GM21737 (cell line): ENCODE measurements around the gene CLIC5.
A peak's percentile ranks its signal among the peaks of the same experiment; 100 is the strongest.
"Not testable (repeated sequence)": the region's sequence is repeated elsewhere in the genome, so short reads cannot be mapped to it uniquely, and the experiment has no call there.

Experiments
- ATAC-seq: cut with Tn5 transposase; IDR thresholded peaks from one replicate; pipeline ENCODE4 v1.9.1; 2021; ENCODE audit warnings: mild to moderate bottlenecking, moderate library complexity; ENCODE audit not compliant: unreplicated experiment

The CLIC5 gene

DNA sequence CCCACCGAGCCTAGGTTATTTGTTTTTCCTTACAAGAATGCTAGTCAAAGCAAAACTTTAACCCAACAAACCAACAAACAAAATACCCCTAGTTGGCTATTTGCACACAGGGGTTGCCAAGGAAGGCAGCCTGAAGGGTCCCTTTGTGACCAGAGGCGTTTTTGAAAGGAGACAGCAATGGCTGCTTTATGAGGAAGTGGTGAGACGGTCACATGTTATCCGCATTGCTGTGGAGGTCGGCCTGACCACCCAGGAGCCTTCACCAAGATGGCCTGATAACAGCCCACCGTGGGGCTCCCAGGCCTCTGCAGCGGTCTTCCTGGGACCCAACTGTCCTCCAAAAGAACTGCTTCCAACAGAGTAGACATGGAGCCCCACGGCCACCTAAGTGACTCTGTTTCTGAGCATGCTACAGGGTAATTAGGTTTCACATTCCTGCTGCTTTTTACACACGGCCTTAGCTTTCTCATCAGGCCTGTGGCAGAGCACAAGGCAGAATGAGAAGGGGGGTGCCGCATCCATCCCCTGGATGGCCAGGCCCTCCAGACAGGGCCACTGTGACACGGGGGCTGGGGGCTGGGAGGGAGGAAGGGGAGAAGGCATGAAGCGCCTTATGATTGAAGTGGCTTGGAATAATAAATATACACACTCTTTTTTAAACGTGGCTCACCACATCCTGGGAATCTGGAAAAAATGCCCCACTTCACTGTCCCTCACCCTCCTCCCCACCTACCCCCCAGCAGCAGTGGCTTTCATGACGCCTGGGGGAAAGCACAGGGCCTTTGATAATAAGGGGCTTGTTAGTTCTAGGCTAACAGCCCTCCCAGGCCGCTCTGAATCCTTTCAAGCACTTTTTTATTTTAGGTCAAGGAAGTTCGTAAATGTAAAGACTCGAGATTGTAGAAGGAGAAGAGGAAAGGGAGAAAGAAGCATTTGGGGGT, 86.0 kb downstream of the CLIC5 start:
- no peak for ATAC-seq

DNA sequence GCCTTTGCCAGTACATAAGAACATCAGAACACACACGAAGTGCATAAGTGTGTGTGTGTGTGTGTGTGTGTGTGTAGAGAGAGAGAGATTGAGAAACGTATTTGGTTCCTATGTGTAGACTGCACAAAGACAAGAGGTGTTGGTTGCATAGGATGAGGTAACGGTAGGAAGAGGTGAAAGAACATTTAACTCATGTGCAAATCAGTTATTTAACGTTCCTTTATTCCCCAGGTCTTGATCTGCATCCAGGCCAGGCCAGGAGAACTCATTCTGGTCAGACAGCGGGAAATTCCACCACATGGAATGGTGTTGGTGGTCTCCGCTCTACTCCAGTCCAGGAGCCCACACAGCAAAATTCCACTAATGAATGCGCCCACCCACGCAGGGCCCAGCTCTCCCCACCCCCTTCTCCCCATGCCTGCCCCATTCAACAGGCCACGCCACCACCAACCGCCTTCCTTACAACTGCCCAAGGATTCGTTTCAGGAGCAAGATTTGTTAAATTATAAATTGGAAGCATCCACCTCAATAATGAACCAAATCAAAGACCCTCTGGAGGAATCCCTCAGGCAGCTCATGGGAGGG, 86.8 kb downstream of the CLIC5 start:
- ATAC-seq = no peak

DNA sequence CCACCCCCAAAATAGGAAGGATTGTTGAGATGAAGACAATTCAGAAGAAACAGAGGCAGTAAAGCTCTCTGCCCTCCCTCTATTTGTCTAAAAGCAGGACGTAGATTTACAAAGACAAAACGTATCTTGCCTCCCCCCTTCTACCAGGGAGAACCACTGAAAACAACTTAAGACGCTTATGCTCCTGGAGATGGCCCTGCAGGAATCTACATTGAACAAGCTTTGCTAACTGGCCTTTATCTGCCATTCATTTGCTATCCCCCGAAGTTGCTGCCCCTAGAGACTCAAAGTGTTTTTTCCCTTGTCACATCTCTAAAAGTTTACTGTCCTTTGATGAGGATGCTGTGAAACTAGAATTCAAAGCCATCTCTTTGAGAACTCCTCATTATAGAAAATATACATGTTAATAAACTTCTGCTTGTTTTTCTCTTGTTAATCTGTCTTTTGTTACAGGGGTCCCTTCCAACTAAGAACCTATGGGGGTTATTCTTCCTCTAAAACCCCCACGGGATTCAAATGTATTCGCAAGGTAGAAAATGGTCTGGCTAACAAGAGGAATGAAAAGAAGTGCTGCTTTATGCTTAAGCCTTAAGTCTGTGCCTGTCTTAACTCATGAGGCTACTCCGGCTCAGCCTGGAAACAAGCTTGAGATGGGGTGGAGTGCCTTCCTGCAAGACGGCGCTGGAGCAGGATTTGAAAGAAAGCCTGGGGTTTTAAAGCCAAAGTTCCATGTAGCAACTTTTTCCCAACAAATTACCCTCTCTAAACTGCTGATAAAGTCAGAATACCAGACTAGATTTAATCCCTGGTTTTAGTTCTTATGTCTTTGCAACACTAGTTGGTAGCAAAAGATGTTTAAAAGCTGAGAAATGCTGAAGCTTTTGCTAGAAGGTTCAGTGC, 88.0 kb downstream of the CLIC5 start:
- ATAC-seq = no peak

DNA sequence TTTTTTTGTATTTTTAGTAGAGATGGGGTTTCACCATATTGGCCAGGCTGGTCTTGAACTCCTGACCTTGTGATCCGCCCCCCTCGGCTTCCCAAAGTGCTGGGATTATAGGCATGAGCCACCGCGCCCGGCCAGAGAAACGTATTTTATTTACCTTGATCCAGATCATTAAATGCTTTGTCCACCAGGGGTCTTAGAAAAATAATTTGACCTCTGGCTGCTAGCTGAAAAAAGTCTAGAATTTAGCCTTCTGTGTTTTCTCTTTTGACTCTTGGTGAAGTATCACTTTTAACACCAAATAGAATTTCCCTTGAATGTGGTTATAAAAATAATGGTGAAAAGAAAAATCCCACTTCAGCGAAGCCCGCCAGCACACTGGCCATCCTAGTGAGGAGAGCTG, 89.2 kb downstream of the CLIC5 start:
- ATAC-seq = not testable (repeated sequence)

DNA sequence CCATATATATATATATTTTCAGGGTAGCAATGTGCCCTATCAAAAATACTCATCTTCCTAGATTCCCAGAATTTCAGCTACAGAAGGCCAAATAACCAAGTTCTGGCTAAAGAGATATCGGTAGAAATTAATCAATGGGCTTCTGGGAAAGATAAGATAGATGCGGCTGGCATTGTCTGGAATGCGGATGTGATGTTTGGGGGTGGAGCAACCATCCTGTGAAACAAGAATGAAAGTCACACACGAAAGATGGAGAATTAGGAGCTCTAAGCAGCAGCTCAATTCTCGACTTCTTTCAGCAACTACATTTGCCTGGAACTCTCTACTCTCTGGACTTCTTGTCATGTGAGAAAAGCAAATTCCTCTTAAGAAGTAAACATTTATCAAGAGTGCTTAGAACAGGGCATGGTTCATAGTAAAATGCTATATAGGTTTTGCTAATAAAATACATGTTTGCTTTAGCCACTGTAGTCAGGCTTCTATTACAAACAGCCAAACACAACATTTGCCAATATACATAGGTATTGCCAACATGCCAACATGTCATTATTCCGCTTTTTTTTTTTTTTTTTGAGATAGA, 90.8 kb downstream of the CLIC5 start:
- ATAC-seq = no peak

DNA sequence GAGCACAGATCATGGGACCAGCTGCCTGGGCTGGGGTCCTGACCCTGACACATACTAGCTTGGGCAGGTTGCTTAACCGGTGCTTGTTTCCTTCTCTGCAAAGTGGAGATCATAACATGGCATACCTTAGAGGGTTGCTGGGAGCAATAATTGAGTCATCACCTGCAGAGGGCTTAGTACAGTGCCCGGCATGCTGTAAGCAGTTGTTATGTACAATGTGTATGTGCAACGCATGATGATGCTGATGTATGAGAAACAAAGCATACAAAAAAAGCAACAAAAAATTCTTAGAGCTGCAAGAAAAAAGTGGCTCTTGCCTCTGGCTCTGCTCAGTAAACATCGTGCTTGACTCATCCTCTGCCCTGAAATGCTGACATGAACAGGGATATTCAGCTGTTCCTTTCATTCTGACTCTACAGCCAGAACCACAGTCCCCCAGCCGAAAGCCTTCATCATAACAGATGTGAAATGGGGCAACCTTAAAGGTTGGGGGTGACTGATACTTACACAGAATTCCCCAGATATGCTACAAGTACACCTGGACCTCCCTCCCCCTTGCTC, 91.7 kb downstream of the CLIC5 start:
- ATAC-seq = peak; percentile 49

DNA sequence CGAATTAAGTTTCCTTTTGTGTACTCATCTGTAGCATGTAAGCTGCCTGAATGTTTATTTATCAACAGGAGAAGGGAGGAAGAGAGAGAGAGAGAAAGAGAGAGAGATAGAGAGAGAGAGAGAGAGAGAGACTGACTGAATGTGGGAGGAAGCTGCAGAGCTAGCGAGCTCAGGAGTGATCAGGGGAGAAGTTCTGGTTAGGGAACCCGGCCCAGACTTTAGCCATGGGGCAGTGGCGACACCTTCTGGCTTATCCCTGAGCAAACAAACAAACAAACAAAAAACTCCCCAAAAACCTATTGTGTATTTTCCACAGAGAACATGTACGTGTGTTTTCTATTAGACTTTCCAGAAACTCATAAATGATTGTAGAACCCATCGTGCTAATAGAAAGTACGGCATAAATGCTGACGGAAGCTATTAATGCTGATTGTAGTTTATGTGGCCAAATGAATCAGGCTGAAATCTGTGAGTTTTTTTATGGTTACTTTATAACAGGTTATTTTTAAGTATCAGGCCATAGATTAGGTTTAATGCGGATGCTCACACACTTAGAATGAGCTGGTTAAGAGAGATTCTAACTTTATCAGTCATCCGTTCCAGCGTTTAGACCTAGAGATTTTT, 92.8 kb downstream of the CLIC5 start:
- ATAC-seq = no peak

DNA sequence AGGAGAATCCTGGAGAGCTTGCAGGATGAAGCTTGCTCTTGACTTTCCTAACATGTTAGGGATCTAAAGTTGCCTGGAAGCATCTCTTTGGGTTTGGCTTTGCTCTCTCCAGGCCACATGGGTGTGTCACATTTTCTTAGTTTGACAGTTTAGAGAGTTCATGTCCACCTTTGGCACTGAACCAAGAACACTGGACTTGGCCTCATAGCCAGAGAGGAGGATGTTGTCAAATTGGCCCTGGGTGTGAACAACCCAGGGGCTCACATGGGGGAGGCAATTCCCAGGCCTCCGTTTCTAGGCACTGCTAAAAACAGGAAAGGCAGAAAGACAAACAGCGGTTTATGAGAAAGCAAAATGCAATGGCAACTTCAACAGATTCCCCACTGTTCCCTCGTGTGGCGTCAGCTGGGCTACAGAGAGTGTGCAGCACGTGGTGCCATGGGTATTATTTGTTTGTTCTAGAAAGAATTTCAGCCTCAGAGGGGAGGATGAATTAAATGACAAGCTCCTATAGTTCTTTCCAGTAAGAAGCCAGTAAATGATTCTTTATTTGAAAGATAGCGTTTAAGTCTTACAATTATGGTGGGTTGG, 93.9 kb downstream of the CLIC5 start:
- no peak for ATAC-seq

DNA sequence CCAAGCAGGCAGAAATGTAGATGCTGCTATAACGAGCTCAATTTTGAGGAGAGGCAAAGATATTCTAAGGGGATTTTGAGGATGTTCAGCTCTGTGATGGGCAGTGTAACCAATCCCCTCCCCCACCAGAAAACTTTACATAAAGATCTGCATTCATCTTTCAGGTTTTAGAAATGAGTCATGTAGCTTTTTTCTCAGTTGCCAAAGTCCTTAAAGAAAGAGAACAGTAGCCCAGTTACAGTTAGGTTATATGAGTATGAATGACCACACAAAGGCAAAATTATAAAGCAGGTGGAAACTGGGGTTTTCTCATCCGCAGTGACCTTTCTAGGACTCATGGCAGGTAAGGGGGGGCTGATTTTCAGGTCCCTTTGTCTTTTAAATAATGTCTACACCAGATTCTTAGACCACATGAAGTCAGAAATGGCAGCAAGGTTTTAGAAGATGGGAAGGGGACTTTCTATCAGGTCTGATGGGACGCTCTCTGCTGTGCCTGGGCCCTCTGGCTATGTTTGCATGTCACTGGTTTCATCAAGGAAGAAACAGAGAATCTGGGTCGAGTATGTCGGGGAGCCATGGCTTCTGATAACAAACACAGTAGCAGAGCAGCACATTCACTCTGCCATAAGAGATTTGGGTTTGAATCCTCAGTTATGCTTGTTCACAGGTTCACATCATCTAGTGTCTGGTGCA, 94.7 kb downstream of the CLIC5 start:
- ATAC-seq = peak; percentile 46

DNA sequence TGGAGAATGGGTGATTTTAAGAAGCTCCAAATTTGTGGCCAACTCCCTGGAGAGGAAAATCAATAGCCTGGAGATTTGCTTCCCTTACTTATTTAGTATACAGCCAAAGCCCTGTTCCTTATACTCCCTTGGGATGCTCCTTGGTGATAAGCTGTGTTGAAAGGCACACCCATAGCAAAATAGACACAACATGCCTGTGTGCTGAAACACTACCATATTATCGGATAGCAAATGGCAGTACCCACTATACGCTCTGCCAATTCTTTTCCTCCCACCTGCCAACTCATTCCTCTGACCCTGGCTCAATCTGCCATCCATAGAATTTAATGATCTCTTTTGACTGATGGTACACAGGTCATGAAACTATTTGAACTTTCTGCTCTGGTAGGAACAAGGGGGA, 98.2 kb downstream of the CLIC5 start:
- no peak for ATAC-seq

DNA sequence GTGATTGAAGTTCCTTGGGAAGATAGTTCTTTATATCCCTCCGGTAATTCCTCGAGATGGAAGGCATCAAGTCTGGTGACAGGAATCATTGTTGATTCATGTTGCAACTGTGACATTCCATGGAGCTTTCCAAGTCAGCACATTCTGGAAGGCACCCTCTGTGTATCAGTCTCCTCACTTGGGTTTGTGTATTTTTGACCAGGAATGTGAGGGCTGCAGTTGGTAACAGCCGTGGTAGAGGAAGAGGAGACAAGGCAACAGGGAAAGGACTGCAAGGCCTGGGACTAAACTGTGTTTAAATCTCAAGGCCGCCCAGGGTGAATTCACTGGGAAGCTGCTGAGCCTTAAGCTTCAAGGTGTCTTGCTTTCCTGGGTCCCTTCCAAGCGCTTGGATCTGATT, 99.0 kb downstream of the CLIC5 start:
- ATAC-seq = no peak

DNA sequence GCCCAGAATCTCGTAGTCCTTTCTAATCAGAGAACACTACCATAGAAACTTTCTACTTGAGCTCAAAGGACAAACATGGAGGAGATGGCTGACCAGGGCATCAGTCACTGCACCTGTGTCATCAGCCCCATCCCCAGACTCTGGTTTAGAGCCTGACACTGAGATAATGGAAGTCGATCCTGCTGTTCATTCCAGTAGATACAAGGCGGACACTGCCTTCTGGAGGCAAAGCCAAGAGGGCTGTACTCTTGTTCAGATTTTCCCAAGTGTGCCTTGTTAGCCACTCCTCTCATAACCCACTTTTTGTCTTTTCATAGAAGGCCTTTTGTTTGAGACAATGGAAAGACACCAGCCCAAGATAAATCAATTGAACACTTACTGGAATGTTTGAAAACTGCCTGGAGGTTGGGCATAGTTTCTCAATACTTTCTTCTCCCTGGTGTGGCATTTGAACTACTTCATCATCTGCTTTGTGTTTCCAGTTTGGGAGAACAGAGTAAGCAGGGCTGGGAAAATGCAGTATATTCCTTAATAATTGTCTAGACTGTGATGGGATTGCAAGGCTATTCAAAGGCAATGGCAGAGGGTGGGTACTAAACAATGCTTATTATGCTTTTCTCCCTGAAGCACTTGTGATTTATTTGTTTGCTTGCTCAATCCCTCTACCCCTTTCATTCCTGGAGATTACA, 99.7 kb downstream of the CLIC5 start:
- ATAC-seq = no peak

DNA sequence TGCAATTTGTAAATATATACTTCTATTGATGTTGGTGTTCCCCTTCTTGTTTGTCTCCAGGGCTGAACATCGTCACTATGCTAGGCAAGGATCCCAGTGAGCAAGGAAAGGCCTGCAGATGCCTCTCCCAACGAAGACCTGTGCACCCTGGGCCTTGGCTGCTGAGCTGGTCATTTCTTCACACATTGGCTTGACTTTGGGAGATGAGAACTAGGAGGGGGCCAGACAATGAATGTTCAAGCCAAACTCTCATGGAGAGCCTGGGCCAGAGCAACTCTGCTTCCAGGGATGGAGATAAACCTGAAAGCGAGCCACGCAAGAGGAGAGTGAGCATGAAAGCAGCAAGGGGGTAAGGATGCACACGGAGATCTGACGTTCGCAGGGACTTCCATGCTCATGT, 104.0 kb downstream of the CLIC5 start:
- ATAC-seq = no peak

DNA sequence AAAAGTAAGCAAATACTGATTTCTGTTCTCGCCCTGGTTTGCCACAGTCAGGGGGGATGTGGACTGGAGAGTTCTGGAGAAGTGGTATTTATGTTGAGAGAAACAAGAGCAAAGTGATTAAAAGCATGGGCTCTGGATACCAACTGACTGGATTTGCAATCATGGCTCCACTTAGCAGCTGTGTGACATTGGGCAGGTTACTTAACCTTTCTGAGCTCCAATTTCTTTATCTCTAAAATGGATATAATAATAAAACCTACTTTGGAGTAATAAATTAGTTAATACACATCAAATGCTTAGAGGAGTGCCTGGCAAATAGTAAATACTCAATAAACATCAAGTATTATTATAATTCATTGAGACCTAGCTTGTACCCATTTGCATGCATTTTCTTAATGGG, 111.7 kb downstream of the CLIC5 start:
- no peak for ATAC-seq

DNA sequence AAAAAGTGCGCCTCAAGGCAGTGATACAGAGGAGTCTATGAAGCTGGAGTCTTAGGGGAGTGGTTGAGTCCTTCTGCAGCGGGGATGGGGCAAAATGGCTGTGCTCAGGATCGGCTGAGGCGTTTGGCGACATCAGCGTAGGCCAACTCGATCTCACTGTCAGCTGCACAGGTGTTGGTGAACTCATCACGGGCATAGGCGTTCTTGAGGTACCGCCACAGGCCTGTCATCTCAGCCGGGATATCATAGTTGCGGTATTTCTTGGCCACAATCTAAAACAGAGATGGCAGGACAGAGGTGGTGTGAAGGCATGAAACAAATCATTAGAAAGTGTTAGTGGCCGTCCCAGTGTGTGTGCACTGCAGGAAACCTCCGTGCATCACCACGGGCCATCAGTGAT, 112.7 kb downstream of the CLIC5 start:
- ATAC-seq = no peak

DNA sequence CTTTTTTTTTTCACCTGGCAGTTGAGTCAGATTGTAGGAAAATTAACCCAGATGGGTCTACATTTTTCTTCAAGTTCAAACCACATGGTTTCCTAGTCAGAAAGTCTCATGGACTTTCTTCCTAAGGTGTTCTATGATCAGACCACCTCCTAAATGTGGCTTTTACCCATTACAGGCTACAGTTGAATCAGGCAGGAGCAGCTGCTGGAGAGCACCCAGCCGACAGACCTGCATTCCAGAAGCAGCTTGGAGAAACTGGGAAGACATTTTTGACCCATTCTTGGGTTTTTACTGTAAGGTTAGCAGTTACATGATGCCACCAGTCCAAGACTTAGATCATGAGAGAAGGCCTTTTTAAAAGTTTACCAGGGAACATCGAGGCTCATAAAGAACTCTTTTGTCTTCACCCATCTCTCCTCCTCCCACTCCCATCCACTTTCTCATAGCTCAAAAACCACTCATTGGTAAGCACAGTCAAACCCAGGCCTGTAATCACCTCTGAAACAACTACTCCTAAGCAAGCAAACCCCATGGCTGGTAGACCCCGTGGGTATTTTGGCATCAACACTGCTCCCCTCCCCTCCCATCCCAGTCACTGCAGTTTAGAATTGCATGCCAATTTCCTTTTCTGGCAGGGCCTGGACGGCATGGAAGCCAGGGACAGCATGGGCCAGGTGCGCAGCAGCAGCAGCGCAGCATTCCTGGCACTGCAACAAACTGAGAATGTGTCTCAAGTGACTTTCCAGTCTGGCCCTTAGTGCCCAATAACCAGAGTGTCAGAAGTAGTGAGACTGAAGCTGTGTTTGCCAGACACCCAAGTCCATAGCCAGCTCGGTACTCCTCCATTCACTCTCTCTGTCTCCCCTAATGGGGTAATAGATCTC, 113.7 kb downstream of the CLIC5 start:
- no peak for ATAC-seq

DNA sequence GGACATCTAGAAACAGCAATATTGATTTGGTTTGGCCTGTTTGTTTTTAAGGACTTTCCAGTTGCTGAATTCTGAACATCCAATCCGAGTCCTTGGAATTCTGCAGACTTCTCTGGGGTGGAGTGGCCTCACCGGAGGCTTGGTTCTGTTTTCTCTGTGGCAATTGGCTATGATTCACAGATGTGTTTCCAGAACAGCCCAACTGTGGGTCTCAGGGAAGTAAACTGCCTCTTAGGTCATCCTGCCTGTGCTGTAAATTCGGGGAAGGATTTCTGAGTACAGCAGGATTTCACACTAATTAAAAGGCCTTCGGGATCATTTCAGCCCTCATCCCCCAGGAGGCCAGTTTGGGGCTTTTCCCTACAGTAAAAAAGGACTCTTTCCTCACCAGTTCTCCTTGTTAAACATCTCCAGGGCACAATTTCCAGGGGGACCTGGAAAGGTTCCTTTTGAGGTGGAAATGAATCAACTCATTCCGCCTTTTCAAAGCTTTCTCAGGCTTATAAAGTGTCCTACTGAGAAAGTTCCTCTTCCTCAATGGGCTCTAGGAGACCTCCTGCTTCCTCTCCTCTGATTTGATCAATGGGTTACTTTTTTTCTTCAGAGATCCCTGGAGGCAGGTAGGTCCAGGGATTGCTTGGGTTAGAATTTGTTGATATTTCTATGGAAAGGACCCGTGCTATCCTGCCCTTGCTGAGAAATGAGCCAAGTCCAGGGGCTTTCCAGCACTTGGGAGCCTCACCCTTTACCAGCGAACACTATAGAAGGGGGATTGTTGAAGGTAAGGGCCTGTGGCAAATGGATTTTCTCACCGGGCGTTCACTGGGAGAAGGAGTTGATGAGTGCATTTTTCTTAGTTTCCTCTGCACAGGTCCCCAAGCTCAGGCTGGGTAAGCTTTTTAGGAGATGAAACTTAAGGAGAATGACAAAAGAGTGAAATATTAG, 114.6 kb downstream of the CLIC5 start:
- no peak for ATAC-seq
